Tibial nerve (tissue), 4 donors: ENCODE results near the gene ZNF182.

Experiments used
- CTCF ChIP-seq, 5 experiments: fragments of 200-600 bp in 3 of 5; fragments of 450-650 bp in 2 of 5; sonication (generic) in 3 of 5; IDR thresholded peaks; one replicate each; pipeline ENCODE4 v1.5.1; 2016 to 2019; ENCODE audit warnings: antibody characterized with exemption in 5 of 5, mild to moderate bottlenecking in 3 of 5, moderate library complexity in 2 of 5
- EP300 ChIP-seq, 2 donors: sonication (generic); formaldehyde crosslinking; IDR thresholded peaks; one replicate each; pipeline ENCODE4 v1.6.1; 2017; ENCODE audit warnings: antibody characterized with exemption in 2 of 2, mild to moderate bottlenecking in 1 of 2

- peak in 1 of 2 donors; percentile 64 for TF ChIP-seq EP300 (IDR thresholded peaks at IDR 0.05)
- TF ChIP-seq CTCF (IDR thresholded peaks at IDR 0.05) = no peak
Measured at GRCh38 chrX:48021026-48021900, 17.5 kb upstream of the ZNF182 start.
